ENCODE measurements around the gene DNAJC15. TPM values are rescaled to one million over a fixed set of nuclear protein-coding genes. Genes with fewer than 3 reads are reported as not detected.
A peak's percentile ranks its signal among the peaks of the same experiment; 100 is the strongest.

Gene DNAJC15
- total RNA-seq, 1 experiment from 2014 or later = 22.9 TPM

DNA sequence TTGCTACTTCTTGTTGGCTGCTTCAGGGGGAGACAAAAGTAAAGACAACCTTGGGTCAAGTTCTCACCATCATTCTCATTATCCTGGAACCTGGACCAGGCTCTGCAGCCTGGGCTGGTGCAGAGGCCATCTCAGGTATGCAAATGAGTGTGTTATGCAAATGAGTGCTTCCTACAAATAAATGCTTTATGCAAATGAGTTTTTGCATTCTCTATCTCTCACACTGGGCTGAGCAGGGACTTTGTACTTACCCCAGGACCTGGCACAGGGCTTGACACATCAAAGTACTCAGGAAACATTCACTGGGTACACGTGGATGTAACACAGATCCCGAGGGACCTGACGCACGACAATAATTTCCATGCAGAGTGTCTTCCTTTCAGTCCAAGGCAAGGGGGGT lies 103.0 kb downstream of the DNAJC15 start:
- no peak for DNase-seq (ENCODE audit: low spot score)

DNA sequence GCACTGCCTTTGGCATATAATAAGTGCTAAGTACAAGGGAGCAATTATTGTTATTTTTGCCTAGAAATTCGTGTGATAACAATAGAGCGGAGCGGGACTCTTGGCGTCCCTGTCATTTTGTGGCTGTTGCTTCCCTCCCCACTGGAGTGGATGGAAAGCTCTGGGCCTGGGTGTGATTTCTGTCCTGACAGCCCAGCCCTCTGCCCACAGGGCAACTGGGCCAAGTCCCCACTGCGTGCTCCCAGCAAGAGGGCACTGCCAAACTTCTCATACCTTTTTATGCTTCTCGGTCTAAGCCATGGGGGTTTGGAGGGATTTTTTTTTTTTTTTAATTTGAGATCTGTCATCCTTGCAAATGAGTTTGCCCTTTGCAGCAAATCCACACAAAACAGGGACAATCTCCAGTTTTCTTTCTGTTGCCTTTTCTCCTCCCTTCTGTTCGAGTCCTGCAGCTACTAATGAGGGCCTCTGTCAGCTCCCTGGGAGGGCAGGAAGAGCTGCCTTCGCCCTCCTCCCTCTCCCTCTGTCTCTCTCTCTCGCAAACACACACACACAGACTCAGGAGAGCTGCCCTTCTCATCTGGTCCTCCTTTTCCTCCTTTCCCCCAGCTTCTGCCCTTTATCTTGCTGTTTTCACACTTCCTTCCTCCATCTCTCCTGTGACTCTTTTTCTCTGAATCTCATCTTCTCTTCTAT lies 103.9 kb downstream of the DNAJC15 start:
- no peak for DNase-seq (ENCODE audit: low spot score)

DNA sequence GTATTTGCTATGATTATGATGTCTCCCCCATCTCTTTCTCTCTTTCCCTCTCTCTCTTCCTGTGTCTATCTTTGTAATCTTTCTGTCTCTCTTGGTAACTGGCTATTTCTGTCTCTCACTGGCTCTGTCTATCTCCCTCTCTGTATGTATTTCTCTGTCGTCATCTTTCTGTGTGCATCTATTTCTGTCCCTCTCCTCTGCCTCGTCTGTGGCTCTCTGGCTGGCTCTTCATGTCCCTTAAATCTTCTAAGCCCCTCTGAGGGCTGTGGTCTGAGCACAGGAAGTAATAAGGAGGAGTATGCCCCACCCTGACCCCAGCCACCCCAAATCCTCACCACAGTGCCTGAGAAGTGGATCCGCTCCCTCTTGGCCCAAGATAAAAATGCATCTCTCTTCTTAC lies 104.4 kb downstream of the DNAJC15 start:
- DNase-seq (ENCODE audit: low spot score) = no peak

DNA sequence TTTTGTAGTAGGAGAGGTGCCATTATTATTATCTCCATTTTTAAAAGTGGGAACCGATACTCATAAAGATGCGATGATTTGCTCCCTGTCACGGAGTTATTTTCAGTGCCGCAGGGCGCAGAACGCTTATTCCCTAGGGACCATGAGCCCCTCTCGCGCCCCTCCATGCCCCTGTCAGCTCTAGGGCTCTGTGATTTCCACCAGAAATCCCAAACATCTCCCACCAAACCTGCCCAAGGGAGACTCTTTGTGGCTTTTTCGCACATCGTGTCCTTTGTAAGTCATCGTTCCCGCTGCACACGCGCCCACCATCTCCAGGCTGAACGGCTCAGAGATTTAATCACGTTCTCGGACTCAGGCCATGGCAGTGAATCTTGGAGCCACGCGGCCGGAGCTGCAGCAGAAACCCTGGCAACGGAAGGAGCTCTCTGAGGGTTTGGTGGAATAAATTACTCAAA lies 105.1 kb downstream of the DNAJC15 start:
- DNase-seq (ENCODE audit: low spot score) = no peak

GRCh38 chr13:43129066-43129465 lies 105.7 kb downstream of the DNAJC15 start:
- DNase-seq (ENCODE audit: low spot score) = no peak

GRCh38 chr13:43129511-43130110 lies 106.2 kb downstream of the DNAJC15 start:
- DNase-seq (ENCODE audit: low spot score) = no peak

- DNase-seq (ENCODE audit: low spot score) = peak; percentile 43
Observed at GRCh38 chr13:43132257-43132656, 108.9 kb downstream of the DNAJC15 start.

DNA sequence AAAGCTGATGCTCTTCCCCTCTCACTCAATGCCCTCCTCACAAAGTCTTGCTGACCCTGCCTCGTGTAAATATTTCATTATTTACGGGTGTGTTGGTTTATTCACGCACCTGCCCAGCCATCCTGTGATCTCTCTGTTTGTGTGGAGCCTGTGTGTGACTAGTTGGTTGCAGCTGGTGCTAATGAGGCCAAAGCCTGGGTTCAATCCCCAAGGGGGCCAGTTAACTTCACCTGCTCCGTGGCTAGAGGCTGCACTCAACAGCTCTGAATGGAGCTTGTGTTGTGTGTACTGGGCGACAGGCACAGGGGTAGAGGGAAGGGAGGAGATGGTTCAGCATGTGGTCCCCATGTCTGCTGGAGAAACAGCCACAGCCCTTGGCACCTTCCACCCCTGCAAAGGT lies 109.5 kb downstream of the DNAJC15 start:
- no peak for DNase-seq (ENCODE audit: low spot score)

- DNase-seq (ENCODE audit: low spot score) = no peak
Observed at GRCh38 chr13:43133792-43134191, 110.4 kb downstream of the DNAJC15 start.

- DNase-seq (ENCODE audit: low spot score) = no peak
Observed at GRCh38 chr13:43134868-43135267, 111.5 kb downstream of the DNAJC15 start.

DNA sequence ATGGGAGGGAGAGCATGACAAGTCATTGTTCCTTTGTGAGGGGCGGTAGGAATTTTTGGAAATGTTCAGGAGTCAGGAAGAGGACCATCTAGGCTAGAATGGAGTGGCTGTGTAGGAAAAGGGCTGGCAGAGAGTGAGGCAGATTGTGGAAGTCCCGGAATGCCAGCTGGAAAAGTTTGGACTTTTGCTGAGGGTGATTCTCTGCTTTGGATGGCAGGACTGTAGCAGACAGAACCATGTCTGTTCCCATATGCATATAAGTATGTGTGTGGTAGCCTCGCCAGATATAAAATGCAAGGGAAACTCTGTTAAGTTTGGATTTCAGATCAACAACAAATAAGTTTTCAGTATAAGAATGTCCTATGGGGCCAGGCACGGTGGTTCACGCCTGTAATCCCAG lies 112.1 kb downstream of the DNAJC15 start:
- DNase-seq (ENCODE audit: low spot score) = no peak

- DNase-seq (ENCODE audit: low spot score) = no peak
Observed at GRCh38 chr13:43136920-43137575, 113.7 kb downstream of the DNAJC15 start.

DNA sequence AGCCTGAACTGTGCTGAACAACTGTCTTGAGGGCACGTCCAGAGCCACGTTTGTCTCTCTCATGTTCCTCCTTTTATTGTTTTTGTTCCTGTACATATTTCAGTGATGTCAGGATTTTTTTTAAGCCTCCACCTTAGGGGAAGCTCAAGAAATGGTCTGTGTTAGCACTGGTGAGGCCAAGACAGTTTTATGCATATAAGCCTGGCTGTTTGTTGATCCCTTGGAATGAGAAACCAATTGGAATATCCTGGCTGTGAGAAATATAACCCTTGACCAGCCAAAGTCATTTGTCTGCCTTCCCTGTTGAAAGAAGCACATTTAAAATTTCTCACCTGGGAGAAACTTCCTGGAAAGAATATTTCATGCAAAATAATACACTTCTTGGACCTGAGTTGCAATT lies 115.8 kb downstream of the DNAJC15 start:
- no peak for DNase-seq (ENCODE audit: low spot score)

- no peak for DNase-seq (ENCODE audit: low spot score)
Observed at GRCh38 chr13:43139921-43140320, 116.5 kb downstream of the DNAJC15 start.

- no peak for DNase-seq (ENCODE audit: low spot score)
Observed at GRCh38 chr13:43140985-43141384, 117.6 kb downstream of the DNAJC15 start.

DNA sequence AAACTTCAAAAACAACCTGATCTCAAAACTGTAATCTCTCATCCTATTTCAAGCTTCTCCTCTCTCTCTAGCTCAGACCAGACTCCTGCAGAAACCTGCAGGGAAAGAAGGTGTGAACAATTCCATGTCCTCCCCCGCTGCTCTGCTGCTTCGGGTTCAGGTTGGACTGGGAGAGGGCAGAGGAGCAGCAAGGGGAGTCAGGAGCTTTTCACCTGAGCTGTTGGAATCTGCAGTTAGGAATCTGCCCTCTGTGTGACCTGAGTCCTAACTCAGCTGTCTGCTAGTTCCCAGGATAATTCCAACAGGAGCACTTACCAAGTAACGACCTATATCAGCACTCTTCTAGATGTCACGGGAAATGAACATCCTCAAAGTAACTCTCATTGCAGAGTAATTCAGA lies 118.3 kb downstream of the DNAJC15 start:
- DNase-seq (ENCODE audit: low spot score) = no peak

DNA sequence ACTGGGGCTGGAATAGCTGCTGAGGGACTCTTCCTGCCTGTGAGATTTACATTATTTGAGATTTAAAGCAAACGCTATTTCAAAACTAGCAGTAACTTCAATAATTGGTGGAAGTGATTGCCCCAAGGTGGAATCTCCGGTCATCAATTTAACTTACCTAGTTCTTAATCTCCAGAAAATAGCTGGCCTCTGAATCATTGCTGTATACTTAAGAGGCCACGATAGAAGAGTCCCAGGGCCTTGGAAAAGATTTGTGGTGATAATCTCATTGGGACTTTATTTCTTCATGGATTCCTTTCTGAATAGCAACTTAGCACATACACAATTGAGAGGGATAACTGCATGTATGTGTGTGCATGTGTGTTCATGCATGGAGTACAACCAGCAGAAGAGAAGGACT lies 120.2 kb downstream of the DNAJC15 start:
- no peak for DNase-seq (ENCODE audit: low spot score)

DNA sequence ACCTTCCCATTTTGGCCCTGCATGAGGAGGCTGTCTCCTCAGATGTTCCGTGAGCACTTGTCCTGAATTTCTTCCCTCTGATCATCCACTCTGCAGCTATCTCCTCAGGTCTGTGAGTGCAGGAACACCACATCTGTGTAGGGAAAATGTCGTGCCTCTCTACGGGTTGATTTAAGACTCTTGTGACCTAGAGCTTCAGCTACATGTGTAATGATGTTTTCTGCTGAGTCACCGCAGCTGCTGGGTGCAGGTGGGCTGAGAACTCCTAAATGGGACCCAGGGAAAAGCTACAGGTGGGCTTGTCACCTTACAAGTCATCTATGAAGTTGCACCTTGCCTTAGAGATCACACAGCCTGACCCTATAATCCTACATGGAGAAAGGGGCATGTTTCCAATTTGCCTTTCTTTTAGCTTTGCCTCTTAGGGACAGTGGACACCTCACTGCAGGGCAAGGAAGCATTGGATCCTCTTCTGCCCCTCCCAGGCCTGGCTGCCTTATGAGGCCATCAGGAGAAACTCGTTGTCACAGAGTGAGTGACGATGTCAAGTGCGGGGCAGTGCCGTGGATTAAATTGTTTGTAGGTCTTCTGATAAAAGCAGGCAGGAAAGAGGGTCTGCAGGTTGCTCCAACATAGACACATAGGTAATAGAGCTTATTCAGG lies 122.3 kb downstream of the DNAJC15 start:
- DNase-seq (ENCODE audit: low spot score) = no peak

DNA sequence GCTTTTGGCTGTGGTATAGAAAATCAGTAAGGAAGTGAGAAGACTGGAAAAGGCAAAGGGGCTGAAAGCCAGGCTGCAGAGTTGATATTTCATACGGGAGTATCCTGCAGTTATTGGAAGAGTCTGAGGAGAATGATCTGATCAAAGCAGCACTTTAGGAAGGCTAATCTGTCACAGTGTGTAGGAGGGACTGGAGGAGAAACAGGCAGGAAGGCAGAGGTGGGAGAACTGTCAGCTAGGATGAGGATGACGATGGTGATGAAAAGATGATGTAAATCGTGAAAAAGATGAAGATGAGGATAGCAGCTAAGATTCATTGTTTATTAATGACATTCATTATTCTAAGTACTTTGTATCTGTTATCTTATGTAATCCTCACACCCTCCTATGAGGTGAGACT lies 123.0 kb downstream of the DNAJC15 start:
- no peak for DNase-seq (ENCODE audit: low spot score)

DNA sequence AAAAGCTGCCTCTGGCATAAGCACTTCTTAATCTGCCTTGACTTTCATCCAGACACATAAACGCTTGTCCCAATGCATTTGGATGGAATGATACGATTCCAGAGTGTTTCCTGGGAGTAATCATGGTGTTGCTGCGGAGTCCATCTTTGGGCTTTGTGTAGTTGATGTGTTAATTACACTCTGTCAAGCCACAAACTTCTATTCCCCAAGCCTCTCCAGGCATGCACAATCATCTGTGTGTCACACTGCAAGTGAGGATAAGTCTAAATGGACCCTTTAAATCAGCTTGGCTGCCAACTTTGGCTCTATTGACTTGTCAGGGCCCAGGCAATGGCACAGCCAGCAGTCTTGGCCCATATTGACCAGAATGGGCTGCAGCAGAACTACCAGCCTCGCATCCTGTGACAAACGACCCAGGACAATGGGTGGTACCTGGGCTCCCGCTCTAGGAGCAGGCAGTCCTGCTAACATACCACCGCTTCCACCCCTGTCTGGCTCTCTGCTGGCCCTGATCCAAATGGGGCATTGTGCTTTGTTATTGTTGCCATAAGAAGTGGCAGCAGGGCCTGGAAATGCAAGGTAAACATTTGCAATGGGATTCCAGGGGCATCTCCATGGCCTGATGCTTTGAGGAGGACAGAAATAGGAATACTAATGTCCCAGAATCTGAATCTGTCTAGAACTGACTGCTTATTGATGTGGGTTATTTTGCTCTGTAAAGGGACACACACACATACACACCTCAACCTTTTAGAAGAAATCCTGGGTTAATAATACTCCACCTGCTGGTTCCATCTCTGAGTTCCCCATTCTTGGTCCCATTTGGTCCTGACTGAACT lies 127.2 kb downstream of the DNAJC15 start:
- no peak for DNase-seq (ENCODE audit: low spot score)

- peak; percentile 68 for DNase-seq (ENCODE audit: low spot score)
Observed at GRCh38 chr13:43153436-43154090, 130.2 kb downstream of the DNAJC15 start.

All from H4 (cell line).